GM23248 (cell line): ENCODE data around the gene HOXC10. TPM values are rescaled to one million over a fixed set of nuclear protein-coding genes. Genes with fewer than 3 reads are reported as not detected.

Experiments used
- DNase-seq: peaks from one replicate; pipeline ENCODE4 v3.0.0-alpha.2; 2015
- H2AFZ ChIP-seq: fragments of 200-600 bp; sonication (generic); 2 replicates; pipeline ENCODE4 v1.6.1; 2016; ENCODE audit warnings: antibody characterized with exemption
- H3F3A ChIP-seq: fragments of 200-600 bp; sonication (generic); 2 replicates; pipeline ENCODE4 v1.6.1; 2016; ENCODE audit warnings: mild to moderate bottlenecking, antibody characterized with exemption, mixed run types; ENCODE audit not compliant: insufficient read depth
- H3K27ac ChIP-seq: fragments of 200-600 bp; sonication (generic); 2 replicates; pipeline ENCODE4 v1.5.1; 2016; ENCODE audit warnings: mild to moderate bottlenecking
- H3K27me3 ChIP-seq: fragments of 200-600 bp; sonication (generic); replicated peaks from 2 replicates; pipeline ENCODE4 v1.6.1; 2016; ENCODE audit warnings: mild to moderate bottlenecking; ENCODE audit not compliant: insufficient read depth
- H3K36me3 ChIP-seq: fragments of 200-600 bp; sonication (generic); 2 replicates; pipeline ENCODE4 v1.6.1; 2016; ENCODE audit warnings: low read depth, mild to moderate bottlenecking
- H3K4me1 ChIP-seq: fragments of 200-600 bp; sonication (generic); 2 replicates; pipeline ENCODE4 v1.6.1; 2016; ENCODE audit warnings: mild to moderate bottlenecking; ENCODE audit not compliant: insufficient read depth
- H3K4me2 ChIP-seq: fragments of 200-600 bp; sonication (generic); one replicate; pipeline ENCODE4 v1.6.1; 2016; ENCODE audit warnings: mild to moderate bottlenecking; ENCODE audit not compliant: unreplicated experiment
- H3K4me3 ChIP-seq: fragments of 200-600 bp; sonication (generic); 2 replicates; pipeline ENCODE4 v1.5.1; 2016; ENCODE audit warnings: mild to moderate bottlenecking
- H3K79me2 ChIP-seq: fragments of 200-600 bp; sonication (generic); 2 replicates; pipeline ENCODE4 v1.6.1; 2016; ENCODE audit warnings: mild to moderate bottlenecking; ENCODE audit not compliant: insufficient read depth
- H3K9ac ChIP-seq: fragments of 200-600 bp; sonication (generic); 2 replicates; pipeline ENCODE4 v1.6.1; 2016; ENCODE audit warnings: mild to moderate bottlenecking
- H3K9me2 ChIP-seq: fragments of 200-600 bp; sonication (generic); 2 replicates; pipeline ENCODE4 v1.6.1; 2016; ENCODE audit warnings: mixed run types, mild to moderate bottlenecking, moderate library complexity; ENCODE audit not compliant: insufficient read depth
- H3K9me3 ChIP-seq: fragments of 200-600 bp; sonication (generic); one replicate; pipeline ENCODE4 v1.6.1; 2017; ENCODE audit warnings: low read depth
- H4K20me1 ChIP-seq: fragments of 200-600 bp; sonication (generic); 2 replicates; pipeline ENCODE4 v1.6.0; 2016; ENCODE audit not compliant: insufficient read depth
- EZH2 ChIP-seq: fragments of 200-600 bp; sonication (generic); IDR thresholded peaks from 2 replicates; pipeline ENCODE4 v1.6.1; 2018; ENCODE audit warnings: antibody characterized with exemption, mild to moderate bottlenecking; ENCODE audit not compliant: insufficient read depth, poor library complexity, severe bottlenecking
- EZH2phosphoT487 ChIP-seq: fragments of 200-600 bp; sonication (generic); IDR thresholded peaks from 2 replicates; pipeline ENCODE4 v1.6.1; 2018; ENCODE audit warnings: antibody characterized with exemption, moderate library complexity, mild to moderate bottlenecking, low read depth; ENCODE audit not compliant: insufficient read depth
- WGBS, 2 experiments: methylation state at CpG; one replicate each; pipeline ENCODE4 v1.1.6; 2015 to 2017; ENCODE audit warnings: low lambda C conversion rate in 2 of 2, low coverage in 1 of 2; ENCODE audit errors: missing lambda C conversion rate in 2 of 2; 5-methylcytosine and 5-hydroxymethylcytosine counted together
- in situ Hi-C: fragments of 300-500 bp; cut with MboI; formaldehyde crosslinking; loops from 2 replicates; pipeline ENCODE4 v1.15.0; 2020
- polyA plus RNA-seq: library from polyadenylated mRNA; unstranded; fragments of >200 nt; fragmentation: Nextera tagmentation; extraction: Ambion mirVana; gene quantifications from 2 replicates; pipeline ENCODE4 v1.2.1, GENCODE V29; 2016
- total RNA-seq: library from RNA; depleted of rRNA; stranded (reverse); fragments of >200 nt; shearing (Covaris generic); gene quantifications from 2 replicates; pipeline ENCODE4 v1.2.3, GENCODE V29; 2014

HOXC10 gene
- total and polyA plus RNA-seq, 2 experiments from 2014 or later = not detected

DNA sequence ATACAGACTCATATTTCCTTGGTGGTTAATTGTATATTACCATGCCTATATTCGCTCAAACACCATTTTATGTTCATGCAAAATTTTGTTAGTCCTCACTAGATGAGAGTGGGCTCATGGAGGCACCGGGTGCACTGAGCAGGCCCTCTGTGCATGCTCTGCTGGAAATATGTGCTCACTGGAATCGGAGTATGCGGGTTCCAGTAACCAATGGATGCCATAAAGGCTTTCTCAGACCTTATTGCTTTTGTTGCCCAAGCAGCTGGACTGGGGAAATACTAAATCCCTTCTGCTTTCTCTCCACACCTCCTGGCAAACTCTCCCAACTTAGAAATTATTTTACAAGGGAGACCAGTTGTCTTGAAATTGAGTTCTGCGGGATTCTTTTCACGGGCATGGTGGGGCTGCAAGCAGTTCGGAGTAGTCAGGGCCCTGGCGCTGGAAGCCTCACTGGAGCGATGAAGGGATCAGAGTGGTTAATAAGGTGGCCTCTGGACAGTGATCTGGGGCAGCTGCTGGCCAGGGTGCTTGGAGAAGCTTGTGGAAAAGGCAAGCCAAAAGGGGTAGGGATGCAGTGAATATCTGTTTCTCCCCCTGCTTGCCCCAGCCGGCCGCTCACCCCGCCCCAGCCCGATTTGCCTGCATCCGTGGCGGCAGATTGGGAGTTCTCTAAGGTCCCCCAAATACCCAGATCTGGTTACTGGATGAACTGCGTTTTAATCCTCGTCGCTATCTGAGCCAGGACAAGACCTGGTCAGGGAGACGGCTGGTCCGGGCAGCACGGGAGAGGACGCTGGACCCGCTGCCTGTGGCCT lies 35.9 kb downstream of the HOXC10 start:
- Histone ChIP-seq H3K9me2 (no peaks in the 10 kb centered on the region), H4K20me1 (no peaks in the 10 kb centered on the region), H3K27me3 (no peaks in the 10 kb centered on the region), H3K9ac (peak overlapping the region; percentile 97), H3K4me2 (peak overlapping the region; percentile 94), H3K36me3 (no peaks in the 10 kb centered on the region), H3K9me3 (no peaks in the 10 kb centered on the region), H3K4me1 (peaks cover 58% of the 10 kb centered on the region), H2AFZ (peak overlapping the region; percentile 50), H3K79me2 (peaks cover 90% of the 10 kb centered on the region), H3K27ac (peak overlapping the region; percentile 99), H3K4me3 (peak overlapping the region; percentile 78), H3F3A (peaks cover 11% of the 10 kb centered on the region; the same call in 1 of the 2 replicates)
- peak; percentile 56 for DNase-seq
- in situ Hi-C loops = loop anchor here (10.0 kb wide), 1 partner anchor 174 kb away; no protein-coding TSS in a partner anchor
- 18 to 19% methylated on average over 23 of the region's 23 CpGs for WGBS, 2 experiments
- 0 out of 2 replicates have a peak, but pooled peaks have one; percentile 33 for TF ChIP-seq EZH2phosphoT487
- TF ChIP-seq EZH2 = no peak

DNA sequence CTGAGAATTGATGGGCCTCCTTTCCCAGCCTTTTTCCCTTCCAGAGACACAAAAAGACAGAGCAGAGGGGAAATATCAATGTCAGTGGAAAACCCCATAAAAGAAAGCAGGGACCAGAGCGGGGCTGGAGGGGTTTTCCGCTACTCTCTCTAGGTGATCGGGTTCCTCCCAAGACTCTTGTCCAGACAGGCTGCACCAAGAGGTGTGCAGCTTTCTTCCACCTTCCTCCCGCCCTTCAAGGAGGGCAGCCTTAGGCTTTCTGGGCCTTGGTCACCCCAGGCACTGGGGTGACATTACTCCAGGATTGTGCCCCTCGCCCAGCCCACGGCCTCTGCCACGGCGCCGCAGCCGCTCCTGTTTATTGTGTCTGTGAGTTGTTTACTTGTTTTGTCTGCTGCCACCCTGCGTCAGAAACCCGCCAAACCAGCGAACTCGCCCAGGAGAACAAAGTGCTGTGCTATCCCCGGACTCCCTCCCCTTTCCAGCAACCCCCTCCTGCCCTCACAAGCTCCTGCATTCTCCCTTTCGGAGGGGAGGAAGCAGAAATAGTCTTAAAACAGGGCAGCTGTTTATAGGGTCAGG lies 36.6 kb downstream of the HOXC10 start:
- H3K9ac ChIP-seq = peak overlapping the region; percentile 97
- H4K20me1 ChIP-seq = no peaks in the 10 kb centered on the region
- H3K79me2 ChIP-seq = peaks cover 93% of the 10 kb centered on the region
- 6 to 8% methylated on average over 15 to 16 of the region's 16 CpGs for WGBS, 2 experiments
- peak overlapping the region; percentile 78 for H3K4me3 ChIP-seq
- peak overlapping the region; percentile 99 for H3K27ac ChIP-seq
- no peaks in the 10 kb centered on the region for H3K9me3 ChIP-seq
- peak overlapping the region; percentile 94 for H3K4me2 ChIP-seq
- peaks cover 62% of the 10 kb centered on the region for H3K4me1 ChIP-seq
- in situ Hi-C loops = loop anchor here (10.0 kb wide), 1 partner anchor 173 kb away; no protein-coding TSS in a partner anchor
- DNase-seq = peak; percentile 78
- H3K27me3 ChIP-seq = no peaks in the 10 kb centered on the region
- H3K9me2 ChIP-seq = no peaks in the 10 kb centered on the region
- no peaks in the 10 kb centered on the region for H3K36me3 ChIP-seq
- peaks cover 18% of the 10 kb centered on the region; the same call in 1 of the 2 replicates for H3F3A ChIP-seq
- H2AFZ ChIP-seq = peak overlapping the region; percentile 50
- TF ChIP-seq EZH2phosphoT487 (no peak), EZH2 (no peak)

DNA sequence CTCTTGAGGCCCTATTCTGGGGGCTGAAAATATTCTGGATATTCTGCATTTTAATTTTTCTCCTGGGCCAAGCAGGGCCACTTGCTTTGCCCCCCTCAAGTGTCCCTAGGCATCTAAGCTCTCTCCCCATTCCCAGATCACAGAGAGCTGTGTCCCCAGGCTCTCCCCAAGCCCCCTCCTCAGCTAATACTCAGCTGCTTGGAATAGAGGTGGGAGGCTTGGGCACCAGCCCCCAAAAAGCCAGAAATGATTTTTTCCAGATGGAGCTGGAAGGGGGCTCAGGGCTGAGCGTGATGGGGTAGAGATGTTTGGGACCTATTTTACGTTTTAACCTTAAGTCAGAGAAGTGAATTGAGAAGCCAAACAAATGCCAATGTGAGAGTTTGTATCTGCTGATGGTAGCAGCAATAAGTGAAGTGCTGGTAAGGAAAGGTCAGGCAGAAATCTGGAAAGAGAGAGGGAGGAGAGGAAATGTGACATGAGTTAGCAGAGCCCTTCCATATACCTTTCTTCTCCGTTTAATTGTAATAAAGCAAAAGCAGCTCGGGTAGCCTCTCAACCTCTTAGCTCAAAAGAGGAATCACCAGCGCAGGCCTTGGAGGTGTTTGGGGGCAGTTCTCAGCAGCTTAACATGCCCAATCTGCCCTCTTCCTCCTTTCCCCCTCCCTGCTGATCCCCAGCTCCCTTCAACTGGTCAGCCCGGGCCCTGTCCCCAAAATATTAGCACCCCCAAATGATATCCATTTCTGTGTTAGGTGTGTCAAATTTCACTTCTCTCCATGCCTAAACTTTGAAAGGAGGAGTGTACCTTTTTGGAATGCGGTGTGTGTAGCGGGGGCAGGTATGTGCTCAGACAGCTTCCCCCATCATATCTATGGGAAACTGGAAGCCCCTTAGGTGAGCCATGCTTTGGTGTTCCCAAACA lies 38.3 kb downstream of the HOXC10 start:
- 37 to 49% methylated on average over 8 of the region's 8 CpGs for WGBS, 2 experiments
- Histone ChIP-seq H3K4me2 (peak overlapping the region; percentile 94), H3K79me2 (peaks cover 100% of the 10 kb centered on the region), H3K36me3 (no peaks in the 10 kb centered on the region), H2AFZ (peak overlapping the region; percentile 47; the same call in 1 of the 2 replicates), H3K27me3 (no peaks in the 10 kb centered on the region), H3K9me2 (no peaks in the 10 kb centered on the region), H4K20me1 (no peaks in the 10 kb centered on the region), H3F3A (peaks cover 28% of the 10 kb centered on the region; the same call in 1 of the 2 replicates), H3K9me3 (no peaks in the 10 kb centered on the region), H3K27ac (peak overlapping the region; percentile 99), H3K9ac (peak overlapping the region; percentile 97), H3K4me1 (peaks cover 75% of the 10 kb centered on the region), H3K4me3 (peak overlapping the region; percentile 77)
- no peak for TF ChIP-seq EZH2phosphoT487
- TF ChIP-seq EZH2 = no peak
- in situ Hi-C loops = loop anchor here (10.0 kb wide), 1 partner anchor 172 kb away; no protein-coding TSS in a partner anchor
- DNase-seq = peak; percentile 41

DNA sequence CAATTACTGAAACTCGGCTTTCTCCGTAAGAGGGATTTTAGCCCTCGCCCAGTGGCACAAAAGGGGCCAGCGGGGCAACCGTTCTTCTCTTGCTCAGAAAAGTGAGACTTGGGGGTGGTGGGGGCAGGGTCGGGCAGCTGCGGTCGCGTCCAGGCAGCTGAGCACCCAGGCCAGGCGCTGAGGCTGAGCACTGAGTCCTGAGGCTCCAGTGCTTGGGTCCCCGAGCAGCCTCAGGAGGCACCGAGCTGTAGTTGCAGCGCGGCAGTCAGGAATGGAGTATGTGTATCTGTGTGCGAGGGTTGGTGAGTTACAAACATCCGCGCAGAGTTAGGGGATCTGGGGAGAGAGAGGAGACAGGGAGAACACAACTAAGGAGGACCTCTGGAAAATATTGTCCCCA lies 39.2 kb downstream of the HOXC10 start:
- Histone ChIP-seq H3K27me3 (no peaks in the 10 kb centered on the region), H4K20me1 (no peaks in the 10 kb centered on the region), H3K9me3 (no peaks in the 10 kb centered on the region), H3K27ac (peak overlapping the region; percentile 99), H3F3A (peaks cover 28% of the 10 kb centered on the region; the same call in 1 of the 2 replicates), H3K4me1 (peaks cover 75% of the 10 kb centered on the region), H3K79me2 (peaks cover 100% of the 10 kb centered on the region), H3K9ac (peak overlapping the region; percentile 97), H3K9me2 (no peaks in the 10 kb centered on the region), H3K4me3 (peak overlapping the region; percentile 77), H3K36me3 (no peaks in the 10 kb centered on the region), H3K4me2 (peak overlapping the region; percentile 94), H2AFZ (peak overlapping the region; percentile 47)
- in situ Hi-C loops = loop anchor here (10.0 kb wide), 1 partner anchor 171 kb away; no protein-coding TSS in a partner anchor
- 2% methylated on average over 17 of the region's 17 CpGs for WGBS, 2 experiments
- DNase-seq = peak; percentile 75
- TF ChIP-seq EZH2 (no peak), EZH2phosphoT487 (no peak; the same call in 1 of the 2 replicates)
